Endothelial cell of umbilical vein (primary cell): ENCODE data around the gene GALNT14. TPM values are rescaled to one million over a fixed set of nuclear protein-coding genes. Genes with fewer than 3 reads are reported as not detected.

ENCODE experiments used
- BruUV-seq: library from RNA; stranded (reverse); fragments of 400-500 nt; replicated peaks from 2 replicates; lab custom pipeline; 2021; lab: Mats Ljungman, UMichigan
- CTCF ChIA-PET: fragments of 300-600, 350-600 bp; sonication (Branson Sonifier 250); formaldehyde crosslinking; loops from one replicate; lab custom pipeline; 2021; ENCODE audit warnings: antibody characterized with exemption, inconsistent platforms; lab: Charles Lee
- POLR2A ChIA-PET: fragments of 300-600, 350-600 bp; sonication (Branson Sonifier 250); formaldehyde crosslinking; loops from one replicate; lab custom pipeline; 2021; ENCODE audit warnings: antibody characterized with exemption, inconsistent platforms; lab: Charles Lee
- DNase-seq: peaks from one replicate; pipeline ENCODE4 v3.0.0-alpha.2; 2011; ENCODE audit warnings: low read depth, low spot score
- FAIRE-seq: peaks from 2 replicates; lab custom pipeline; 2011; peaks lifted over from hg19 to GRCh38; lab: Jason Lieb, UNC
- H2AFZ ChIP-seq: 2 replicates; pipeline ENCODE4 v1.6.0; 2012; ENCODE audit warnings: low read depth, low read length, control low read depth, inconsistent platforms
- H3K27ac ChIP-seq: 2 replicates; pipeline ENCODE4 v1.5.1; 2011; ENCODE audit warnings: low read depth, mild to moderate bottlenecking, control low read depth, low read length, moderate library complexity; ENCODE audit not compliant: insufficient read depth
- H3K27me3 ChIP-seq, 2 experiments: 2 replicates each; pipeline versions ENCODE4 v1.6.0 to v1.6.1; 2011; ENCODE audit warnings: low read length in 2 of 2, mixed read lengths in 1 of 2; ENCODE audit not compliant: control insufficient read depth in 2 of 2, insufficient read depth in 2 of 2
- H3K36me3 ChIP-seq, 2 experiments: 2 replicates in 1 of 2; 3 replicates in 1 of 2; pipeline ENCODE4 v1.5.1; 2011; ENCODE audit warnings: low read length in 2 of 2, mild to moderate bottlenecking in 1 of 2, moderate library complexity in 1 of 2; ENCODE audit not compliant: control insufficient read depth in 2 of 2, insufficient read depth in 2 of 2; ENCODE audit errors: extremely low read depth in 1 of 2
- H3K4me1 ChIP-seq: 3 replicates; pipeline ENCODE4 v1.5.1; 2011; ENCODE audit warnings: mild to moderate bottlenecking, low read length; ENCODE audit not compliant: control insufficient read depth, insufficient read depth; ENCODE audit errors: extremely low read depth
- H3K4me2 ChIP-seq: 2 replicates; pipeline ENCODE4 v1.6.1; 2011; ENCODE audit warnings: low read length, control low read depth, mixed read lengths; ENCODE audit not compliant: insufficient read depth
- H3K4me3 ChIP-seq, 3 experiments: fragments of 200-600 bp in 1 of 3; sonication (generic), shearing (Covaris generic) in 1 of 3; replicated peaks in 1 of 3; 2 replicates each; pipeline ENCODE4 v1.5.1; 2011 to 2016; ENCODE audit warnings: control low read depth in 3 of 3, low read length in 3 of 3, mild to moderate bottlenecking in 2 of 3, inconsistent platforms in 1 of 3, low read depth in 1 of 3, moderate library complexity in 1 of 3; ENCODE audit not compliant: insufficient read depth in 1 of 3
- H3K79me2 ChIP-seq: 2 replicates; pipeline ENCODE4 v1.6.0; 2012; ENCODE audit warnings: low read length, inconsistent platforms; ENCODE audit not compliant: control insufficient read depth, insufficient read depth
- H3K9ac ChIP-seq: replicated peaks from 2 replicates; pipeline ENCODE3; 2011; ENCODE audit warnings: low read length, control low read depth; ENCODE audit not compliant: insufficient read depth; ENCODE audit errors: extremely low read depth
- H3K9me1 ChIP-seq: replicated peaks from 3 replicates; pipeline ENCODE4 v1.6.0; 2011; ENCODE audit warnings: mild to moderate bottlenecking, low read length; ENCODE audit not compliant: control insufficient read depth, insufficient read depth; ENCODE audit errors: extremely low read depth
- H3K9me3 ChIP-seq: replicated peaks from 2 replicates; pipeline ENCODE4 v1.5.1; 2012; ENCODE audit warnings: low read length, inconsistent platforms; ENCODE audit not compliant: control insufficient read depth, insufficient read depth
- H4K20me1 ChIP-seq: replicated peaks from 2 replicates; pipeline ENCODE3; 2011; ENCODE audit warnings: mild to moderate bottlenecking, low read length; ENCODE audit not compliant: control insufficient read depth, insufficient read depth; ENCODE audit errors: extremely low read depth
- CTCF ChIP-seq, 2 donors: IDR thresholded peaks; 1 replicate in 1 of 2; 2 replicates in 1 of 2; pipeline ENCODE4 v1.5.1; 2011; ENCODE audit warnings: low read length in 2 of 2, mild to moderate bottlenecking in 2 of 2, moderate library complexity in 2 of 2, control low read depth in 1 of 2, inconsistent platforms in 1 of 2, low read depth in 1 of 2; ENCODE audit not compliant: insufficient read depth in 1 of 2; ENCODE audit errors: extremely low read depth in 1 of 2
- EZH2 ChIP-seq: IDR thresholded peaks from 2 replicates; pipeline ENCODE4 v1.6.1; 2012; ENCODE audit warnings: borderline replicate concordance, low read depth, mild to moderate bottlenecking, moderate library complexity, low read length, inconsistent platforms; ENCODE audit not compliant: severe bottlenecking
- FOS ChIP-seq: IDR thresholded peaks from 2 replicates; pipeline ENCODE4 v1.6.1; 2011; ENCODE audit warnings: mild to moderate bottlenecking, low read length, moderate library complexity, borderline replicate concordance; ENCODE audit not compliant: insufficient read depth
- GATA2 ChIP-seq: IDR thresholded peaks from 2 replicates; pipeline ENCODE4 v1.7.0; 2011; ENCODE audit warnings: low read depth, mild to moderate bottlenecking, moderate library complexity, mixed read lengths, low read length; ENCODE audit not compliant: insufficient read length, insufficient read depth
- JUN ChIP-seq: IDR thresholded peaks from 2 replicates; pipeline ENCODE4 v1.6.1; 2011; ENCODE audit warnings: borderline replicate concordance, low read depth; ENCODE audit not compliant: insufficient read length, insufficient read depth
- MYC ChIP-seq: IDR thresholded peaks from one replicate; pipeline ENCODE4 v1.6.1; 2011; ENCODE audit warnings: mild to moderate bottlenecking, low read depth, low read length
- POLR2A ChIP-seq: IDR thresholded peaks from 2 replicates; pipeline ENCODE4 v1.6.1; 2012; ENCODE audit warnings: low read depth, mild to moderate bottlenecking, control low read depth, low read length
- POLR2AphosphoS5 ChIP-seq: IDR thresholded peaks from 2 replicates; pipeline ENCODE4 v1.6.1; 2012; ENCODE audit warnings: low read depth, mild to moderate bottlenecking, control low read depth, low read length, moderate library complexity; ENCODE audit not compliant: insufficient read depth
- dilution Hi-C: fragments of 300-500 bp; cut with MboI; formaldehyde crosslinking; loops from one replicate; pipeline ENCODE4 v1.15.0; 2019; ENCODE audit warnings: low sequenced_read_pairs; ENCODE audit not compliant: extremely low pct_ligation_motif_present
- intact Hi-C: fragments of 100-400 bp; cut with micrococcal nuclease; formaldehyde crosslinking; loops from one replicate; pipeline ENCODE4 v1.10.0; 2022
- polyA plus RNA-seq, 4 experiments: library from polyadenylated mRNA; depleted of rRNA in 3 of 4; stranded (reverse) in 3 of 4; unstranded in 1 of 4; fragments of >200 nt; gene quantifications; 2 replicates each; pipeline versions ENCODE4 v1.2.1 to v1.2.3, GENCODE V29; 2011 to 2012; ENCODE audit warnings: missing spikeins in 1 of 4
- total RNA-seq: library from RNA; stranded (reverse); gene quantifications from 2 replicates; pipeline ENCODE4 v1.2.3, GENCODE V29; 2021
- TF ChIP-seq, protein P1 (sequence below): IDR thresholded peaks from 2 replicates; pipeline ENCODE4 v1.6.1; 2011; ENCODE audit not compliant: insufficient read depth, insufficient read length

GALNT14 gene
- total and polyA plus RNA-seq, 2 donors (not counting 3 experiments of a cell fraction or from before 2014, with no cell fraction given), result 0.04 to 0.40 TPM

DNA sequence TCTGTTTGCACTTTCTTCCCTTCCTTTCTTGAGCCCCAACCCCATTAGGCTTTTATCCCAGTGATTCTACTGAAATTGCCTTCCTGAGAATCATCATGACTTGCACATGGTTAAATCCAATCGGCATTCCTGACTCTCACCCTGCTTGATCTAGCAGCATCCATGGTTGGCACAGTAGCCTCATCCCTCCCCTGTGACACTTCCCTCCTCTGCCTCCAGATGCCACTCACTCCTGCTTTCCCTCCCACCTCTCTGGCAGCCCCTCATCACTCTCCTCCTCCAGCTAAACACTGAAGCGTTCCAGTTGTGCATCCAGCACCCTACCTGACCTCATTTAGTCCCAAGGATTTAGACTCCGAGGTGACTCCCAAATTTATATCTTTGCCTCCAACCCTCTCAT is 114.7 kb downstream of the GALNT14 start:
- DNase-seq (no peak), FAIRE-seq (no peak)
- Histone ChIP-seq H3K4me2 (no peak overlapping the region), H3K9ac (no peak overlapping the region), H3K9me3 (no peaks in the 10 kb centered on the region), H3K27ac (no peak overlapping the region), H3K27me3 (no peaks in the 10 kb centered on the region), H2AFZ (no peak overlapping the region), H3K4me3 (no peak overlapping the region), H3K36me3 (no peaks in the 10 kb centered on the region), H3K9me1 (no peaks in the 10 kb centered on the region), H3K4me1 (no peaks in the 10 kb centered on the region), H4K20me1 (no peaks in the 10 kb centered on the region), H3K79me2 (no peaks in the 10 kb centered on the region)
- intact Hi-C loops, result no loop called here
- no peak for TF ChIP-seq GATA2
- no peak for TF ChIP-seq JUN
- no peak for TF ChIP-seq CTCF (IDR thresholded peaks at IDR 0.05; ENCODE audit: extremely low read depth in 1 of 2, insufficient read depth in 1 of 2, low read depth in 1 of 2, low read length in 2 of 2)
- TF ChIP-seq EZH2, result no peak
- TF ChIP-seq FOS, result no peak
- no peak for TF ChIP-seq MYC
- no peak for TF ChIP-seq POLR2A
- POLR2A ChIA-PET, result interaction anchor here (0.7 kb wide), 1 partner anchor 18 kb away, joined by 3 read pairs; no protein-coding TSS in a partner anchor
- no TSS peak for BruUV-seq
- dilution Hi-C loops, result no loop called here
- CTCF ChIA-PET, result no interaction called here

- dilution Hi-C loops, result no loop called here
- no TSS peak for BruUV-seq
Measured at GRCh38 chr2:31020713-31021112, 117.5 kb downstream of the GALNT14 start.

More at GRCh38 chr2:31020713-31021112, 117.5 kb downstream of the GALNT14 start:
- ChIA-PET CTCF (no interaction called here), POLR2A (no interaction called here)
- Histone ChIP-seq H3K79me2 (no peaks in the 10 kb centered on the region), H3K9ac (no peak overlapping the region), H3K4me3 (no peak overlapping the region), H3K9me3 (no peaks in the 10 kb centered on the region), H3K4me1 (no peaks in the 10 kb centered on the region), H2AFZ (no peak overlapping the region), H3K4me2 (no peak overlapping the region), H3K36me3 (no peaks in the 10 kb centered on the region), H4K20me1 (no peaks in the 10 kb centered on the region), H3K27me3 (no peaks in the 10 kb centered on the region), H3K9me1 (no peaks in the 10 kb centered on the region), H3K27ac (no peak overlapping the region)
- TF ChIP-seq POLR2AphosphoS5 (no peak), POLR2A (no peak), CTCF (IDR thresholded peaks at IDR 0.05; ENCODE audit: extremely low read depth in 1 of 2, insufficient read depth in 1 of 2, low read depth in 1 of 2, low read length in 2 of 2) (no peak), GATA2 (no peak), EZH2 (no peak), JUN (no peak), FOS (no peak), MYC (no peak)
- TF ChIP-seq, protein P1, sequence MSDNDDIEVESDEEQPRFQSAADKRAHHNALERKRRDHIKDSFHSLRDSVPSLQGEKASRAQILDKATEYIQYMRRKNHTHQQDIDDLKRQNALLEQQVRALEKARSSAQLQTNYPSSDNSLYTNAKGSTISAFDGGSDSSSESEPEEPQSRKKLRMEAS, result no peak
- intact Hi-C loops, result no loop called here
- DNase-seq (no peak), FAIRE-seq (no peak)
